ENCODE results near the gene GLT1D1.

Gene GLT1D1

GRCh38 chr12:128933926-128934325 lies 80.6 kb downstream of the GLT1D1 start:
- no peak overlapping the region for H3K4me3 ChIP-seq (ENCODE audit: low read length)
- TF ChIP-seq CTCF (IDR thresholded peaks at IDR 0.05; ENCODE audit: insufficient read depth, low read depth, low read length, missing control alignments): no peak
- DNase-seq (ENCODE audit: low read depth): no peak

- no peak overlapping the region for H3K4me3 ChIP-seq (ENCODE audit: low read length)
- DNase-seq (ENCODE audit: low read depth): peak; percentile 59
- TF ChIP-seq CTCF (IDR thresholded peaks at IDR 0.05; ENCODE audit: insufficient read depth, low read depth, low read length, missing control alignments): no peak
These were observed 85.6 kb downstream of the GLT1D1 start for GRCh38 chr12:128938886-128939285.

DNA sequence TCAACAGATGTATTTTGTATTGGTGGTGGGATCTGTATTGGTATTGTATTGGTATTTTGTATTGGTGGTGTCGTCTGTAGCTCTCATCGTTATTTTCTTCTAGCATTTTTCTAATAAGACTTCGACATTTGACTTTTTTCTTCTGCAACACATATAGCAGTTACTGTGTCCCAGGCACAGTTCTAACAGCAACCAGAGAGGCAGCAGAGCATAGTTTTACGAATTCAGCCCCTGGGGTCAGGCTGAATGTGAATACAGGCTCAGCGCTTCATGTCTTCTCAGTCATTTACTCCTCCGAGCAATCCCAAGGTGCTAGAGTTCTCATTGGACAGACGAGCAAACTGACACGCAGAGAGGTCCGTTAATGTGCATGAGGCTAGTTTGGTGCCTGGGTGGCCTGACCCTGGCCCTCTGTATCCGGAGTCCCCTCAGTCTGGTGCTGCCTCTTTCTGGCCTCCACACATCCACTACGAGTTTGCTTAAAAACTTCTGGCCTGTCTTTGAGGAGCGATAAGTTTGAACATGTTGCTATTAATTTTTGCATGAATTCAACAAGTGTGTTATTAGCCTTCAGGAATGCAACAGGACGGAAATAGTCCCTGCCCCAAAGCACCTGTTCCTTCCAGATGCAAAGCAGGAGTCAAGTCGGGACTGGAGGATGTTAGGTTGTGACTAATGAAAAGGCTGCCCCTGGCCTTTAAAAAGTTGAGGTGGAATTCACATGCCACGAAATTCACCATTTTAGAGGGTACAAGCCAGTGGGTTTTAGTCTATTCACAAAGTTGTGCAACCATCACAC lies 87.0 kb downstream of the GLT1D1 start:
- peak; percentile 9 for DNase-seq (ENCODE audit: low read depth)
- no peak overlapping the region for H3K4me3 ChIP-seq (ENCODE audit: low read length)
- TF ChIP-seq CTCF (IDR thresholded peaks at IDR 0.05; ENCODE audit: insufficient read depth, low read depth, low read length, missing control alignments): no peak

DNA sequence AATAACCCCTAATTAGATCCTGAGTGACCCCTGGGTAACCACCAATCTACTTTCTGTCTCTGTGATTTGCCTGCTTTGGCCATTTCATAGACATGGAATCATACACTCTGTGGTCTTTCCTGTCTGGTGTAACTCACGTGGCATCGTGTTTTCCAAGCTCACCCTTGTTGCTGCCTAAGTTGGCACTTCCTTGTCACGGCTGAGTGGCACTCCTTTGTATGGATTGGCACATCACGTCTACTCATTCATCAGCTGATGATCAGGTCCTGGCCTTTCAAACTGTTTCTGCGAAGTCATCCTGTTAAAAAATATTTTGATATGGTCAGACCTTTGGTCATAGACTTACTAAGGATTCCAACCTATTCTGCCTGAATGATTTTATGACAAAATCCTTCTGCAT lies 87.7 kb downstream of the GLT1D1 start:
- H3K4me3 ChIP-seq (ENCODE audit: low read length): no peak overlapping the region
- no peak for TF ChIP-seq CTCF (IDR thresholded peaks at IDR 0.05; ENCODE audit: insufficient read depth, low read depth, low read length, missing control alignments)
- DNase-seq (ENCODE audit: low read depth): peak; percentile 17

- no peak for DNase-seq (ENCODE audit: low read depth)
- no peak overlapping the region for H3K4me3 ChIP-seq (ENCODE audit: low read length)
- no peak for TF ChIP-seq CTCF (IDR thresholded peaks at IDR 0.05; ENCODE audit: insufficient read depth, low read depth, low read length, missing control alignments)
These were observed 89.7 kb downstream of the GLT1D1 start for GRCh38 chr12:128942960-128943477.

GRCh38 chr12:128944956-128945355 lies 91.7 kb downstream of the GLT1D1 start:
- no peak for DNase-seq (ENCODE audit: low read depth)
- TF ChIP-seq CTCF (IDR thresholded peaks at IDR 0.05; ENCODE audit: insufficient read depth, low read depth, low read length, missing control alignments): no peak
- H3K4me3 ChIP-seq (ENCODE audit: low read length): no peak overlapping the region

GRCh38 chr12:128947209-128947608 lies 93.9 kb downstream of the GLT1D1 start:
- DNase-seq (ENCODE audit: low read depth): no peak
- no peak for TF ChIP-seq CTCF (IDR thresholded peaks at IDR 0.05; ENCODE audit: insufficient read depth, low read depth, low read length, missing control alignments)
- H3K4me3 ChIP-seq (ENCODE audit: low read length): no peak overlapping the region
